NCI-H1930 (cell line): Measurements from ENCODE around the gene RFX5.
A peak's percentile ranks its signal among the peaks of the same experiment; 100 is the strongest.
"Not testable (repeated sequence)": the region's sequence is repeated elsewhere in the genome, so short reads cannot be mapped to it uniquely, and the experiment has no call there.

Source experiments
- DNase-seq, 2 experiments: peaks; one replicate each; lab custom pipeline; 2025; lab: John Stamatoyannopoulos, UW

The RFX5 gene

DNA sequence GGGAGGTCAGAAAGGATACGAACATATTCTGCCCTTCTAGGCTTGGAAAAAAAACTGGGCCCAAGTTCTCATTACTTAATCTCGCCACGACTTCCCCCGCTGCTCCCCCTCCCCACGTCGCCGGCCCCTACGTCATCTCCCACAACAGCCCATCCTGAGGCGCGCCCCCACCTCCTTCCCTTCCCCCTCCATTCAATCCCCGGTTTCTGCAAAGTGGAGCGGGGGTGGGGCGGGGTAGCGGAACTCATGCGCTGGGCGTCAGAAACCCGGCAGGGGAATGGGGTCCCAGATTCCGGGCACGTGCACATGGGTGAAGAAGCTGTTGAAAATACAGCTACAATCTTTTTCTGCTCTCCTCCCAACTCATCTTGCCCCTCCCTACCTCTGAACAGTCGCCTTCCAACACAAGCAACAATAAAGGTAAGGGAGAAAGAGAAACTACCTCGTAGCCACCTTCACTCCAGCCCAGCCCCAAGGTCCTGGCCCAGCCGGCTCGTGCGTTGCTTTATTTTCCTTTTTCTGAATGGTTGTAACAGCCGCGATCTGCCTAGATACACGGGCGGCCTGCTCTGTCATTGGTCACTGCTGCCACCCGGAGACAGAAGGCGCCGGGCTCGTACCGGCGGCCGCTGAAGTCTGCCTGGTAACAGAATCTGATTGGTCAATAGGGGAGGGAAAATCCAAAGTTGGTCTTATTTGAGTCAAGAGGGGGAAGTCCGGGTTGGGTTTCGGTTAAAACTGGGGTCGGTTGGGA lies at the start of gene RFX5:
RFX5 (minus strand) TSS at position 484 of the 754 bp plus-strand sequence. CDS start 932 bp downstream, outside the sequence.
- peak; percentile 92 to 94 for DNase-seq

DNA sequence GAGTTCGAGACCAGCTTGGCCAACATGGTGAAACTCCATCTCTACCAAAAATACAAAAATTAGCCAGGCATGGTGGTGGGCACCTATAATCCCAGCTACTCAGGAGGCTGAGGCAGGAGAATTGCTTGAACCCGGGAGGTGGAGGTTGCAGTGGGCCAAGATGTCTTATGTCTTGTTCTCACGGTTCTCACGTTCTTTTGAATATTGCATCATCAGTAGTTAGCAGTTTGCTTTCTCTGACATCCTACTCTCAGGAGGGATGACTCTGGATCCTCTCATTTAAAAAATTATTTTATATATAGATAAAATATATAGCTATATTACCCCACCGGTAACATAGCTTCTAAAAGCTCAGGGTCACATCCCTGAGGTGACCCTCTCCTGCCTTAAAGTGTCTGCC lies 49.2 kb upstream of the RFX5 start:
- not testable (repeated sequence) for DNase-seq

DNA sequence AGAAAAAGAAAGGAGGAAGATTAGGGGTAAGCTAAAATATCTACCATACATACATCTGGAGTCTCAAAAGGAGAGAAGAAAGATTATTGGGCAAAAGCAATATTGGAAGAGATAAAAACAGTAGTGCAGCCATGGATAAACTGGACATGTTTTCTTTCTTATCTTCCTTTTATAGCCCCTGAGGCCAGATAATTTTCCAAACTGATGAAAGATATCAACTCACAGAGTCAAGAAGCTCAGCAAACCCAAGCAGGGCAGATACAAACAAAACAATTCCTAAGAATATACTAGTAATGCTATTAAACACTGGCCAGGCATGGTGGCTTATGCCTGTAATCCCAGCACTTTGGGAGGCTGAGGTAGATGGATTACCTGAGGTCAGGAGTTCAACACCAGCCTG lies 46.5 kb upstream of the RFX5 start:
- DNase-seq, result no peak

DNA sequence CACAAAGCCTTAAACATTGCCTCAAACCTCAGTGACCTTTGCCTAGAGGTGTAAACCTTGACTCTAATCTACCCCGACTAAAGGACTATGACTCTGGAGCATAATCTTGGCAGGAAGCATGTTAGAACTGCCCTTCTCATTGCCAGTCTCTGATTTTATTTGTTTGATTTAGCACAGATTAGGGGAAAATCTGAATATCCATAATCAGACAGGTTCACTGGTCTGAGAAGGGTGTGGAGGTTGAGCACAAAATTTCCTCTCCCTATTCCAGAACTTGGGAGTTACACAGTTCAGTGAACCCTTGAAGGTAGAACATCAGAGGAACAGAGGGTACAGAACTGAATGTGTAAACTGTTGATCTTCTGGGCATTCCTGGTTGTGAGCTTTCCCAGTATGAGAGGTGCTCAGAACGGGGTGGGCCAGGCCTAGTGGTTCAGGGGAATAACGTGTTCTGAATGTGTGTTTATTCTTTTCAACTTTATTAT lies 44.1 kb upstream of the RFX5 start:
- DNase-seq, result no peak

DNA sequence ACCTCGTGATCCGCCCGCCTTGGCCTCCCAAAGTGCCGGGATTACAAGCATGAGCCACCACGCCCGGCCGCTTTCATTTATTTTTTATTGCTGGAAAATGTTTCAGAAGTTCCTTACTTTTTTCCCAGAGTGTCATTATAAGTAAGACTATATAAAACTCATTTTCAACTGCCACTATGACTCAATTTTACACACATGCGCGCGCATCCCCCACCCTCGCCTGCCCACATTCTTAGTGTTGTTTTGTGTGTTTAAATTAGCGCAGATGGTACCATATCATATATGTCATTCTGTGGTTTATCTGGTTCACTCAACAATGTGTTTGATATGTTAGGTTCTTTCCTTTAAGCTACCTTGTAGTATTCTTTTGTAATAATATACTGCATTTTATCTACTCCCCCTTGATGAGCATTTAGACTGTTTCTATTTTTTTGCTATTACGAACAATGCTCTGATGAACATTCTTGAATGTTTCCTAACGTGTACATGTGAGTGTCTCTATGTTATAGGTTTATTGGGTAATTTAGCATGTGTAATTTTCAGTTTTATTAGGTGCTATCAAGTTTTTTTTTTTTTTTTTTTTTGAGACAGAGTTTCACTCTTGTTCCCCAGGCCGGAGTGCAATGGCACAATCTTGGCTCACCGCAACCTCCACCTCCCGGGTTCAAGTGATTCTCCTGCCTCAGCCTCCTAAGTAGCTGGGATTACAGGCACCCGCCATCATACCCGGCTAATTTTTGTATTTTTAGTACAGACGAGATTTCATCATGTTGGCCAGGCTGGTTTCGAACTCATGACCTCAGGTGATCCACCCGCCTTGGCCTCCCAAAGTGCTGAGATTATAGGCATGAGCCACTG lies 43.4 kb upstream of the RFX5 start:
- not testable (repeated sequence) for DNase-seq

DNA sequence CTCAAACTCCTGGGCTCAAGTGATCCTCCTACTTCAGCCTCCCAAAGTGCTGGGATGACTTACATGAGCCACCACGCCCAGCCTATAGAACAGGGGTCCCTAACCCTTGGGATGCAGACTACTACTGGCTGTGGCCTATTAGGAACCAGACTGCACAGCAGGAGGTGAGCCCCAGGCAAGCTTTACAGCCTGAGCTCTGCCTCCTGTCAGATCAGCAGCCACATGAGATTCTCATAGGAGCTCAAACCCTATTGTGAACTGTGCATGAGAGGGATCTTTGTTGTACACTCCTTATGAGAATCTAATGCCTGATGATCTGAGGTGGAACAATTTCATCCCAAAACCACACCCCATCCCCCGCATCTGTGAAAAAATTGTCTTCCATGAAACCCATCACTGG lies 39.0 kb upstream of the RFX5 start:
- DNase-seq, result no peak

DNA sequence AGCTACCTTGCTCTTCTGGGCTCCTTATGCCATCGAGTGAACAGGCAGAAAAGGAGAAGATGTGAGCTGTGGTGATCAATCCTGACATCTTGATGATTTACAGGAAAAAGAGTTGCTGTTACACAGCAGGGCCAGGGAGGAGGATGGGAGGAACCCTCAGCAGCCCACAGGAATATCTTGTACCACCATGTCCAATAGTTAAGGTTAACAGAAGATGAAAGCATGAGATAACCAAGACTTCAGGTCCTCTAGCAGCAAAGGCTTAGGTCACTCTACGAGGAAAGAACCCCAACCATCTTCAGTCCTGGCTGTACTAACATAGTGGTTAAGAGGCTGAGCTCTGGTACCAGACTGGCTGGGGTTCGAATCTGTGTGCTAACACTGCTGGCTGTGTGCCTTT lies 37.5 kb upstream of the RFX5 start:
- no peak for DNase-seq

DNA sequence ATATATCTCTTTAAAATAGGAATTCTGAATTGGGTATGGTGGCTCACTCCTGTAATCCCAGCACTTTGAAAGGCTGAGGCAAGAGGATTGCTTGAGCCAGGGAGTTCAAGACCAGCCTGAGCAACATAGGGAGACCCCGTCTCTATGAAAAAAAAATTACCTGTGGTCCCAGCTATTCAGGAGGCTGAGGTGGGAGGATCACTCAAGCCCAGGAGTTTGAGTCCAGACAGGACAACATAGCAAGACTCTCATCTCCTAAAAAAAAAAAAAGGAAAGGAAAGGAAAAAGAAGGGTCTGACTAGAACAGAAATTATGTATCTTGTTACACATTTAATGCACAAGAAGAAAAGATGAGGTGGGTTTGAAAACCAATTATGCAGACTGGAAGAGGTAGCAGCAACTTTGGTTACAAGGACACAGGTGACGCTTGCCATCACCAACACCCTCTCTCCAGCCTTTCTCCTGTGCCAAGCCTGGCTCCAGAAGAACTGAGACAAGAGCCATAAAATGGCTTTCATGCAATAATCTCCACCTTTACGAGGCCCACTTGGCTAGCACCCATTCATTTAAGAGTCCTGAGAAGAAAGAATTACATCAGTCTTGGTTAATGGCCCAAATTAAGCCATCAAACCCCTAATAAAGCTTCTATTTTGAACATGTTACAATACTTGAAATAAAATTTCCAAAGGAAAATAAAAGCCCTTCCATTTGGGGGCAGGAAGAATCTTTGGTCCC lies 30.3 kb upstream of the RFX5 start:
- DNase-seq, result no peak

DNA sequence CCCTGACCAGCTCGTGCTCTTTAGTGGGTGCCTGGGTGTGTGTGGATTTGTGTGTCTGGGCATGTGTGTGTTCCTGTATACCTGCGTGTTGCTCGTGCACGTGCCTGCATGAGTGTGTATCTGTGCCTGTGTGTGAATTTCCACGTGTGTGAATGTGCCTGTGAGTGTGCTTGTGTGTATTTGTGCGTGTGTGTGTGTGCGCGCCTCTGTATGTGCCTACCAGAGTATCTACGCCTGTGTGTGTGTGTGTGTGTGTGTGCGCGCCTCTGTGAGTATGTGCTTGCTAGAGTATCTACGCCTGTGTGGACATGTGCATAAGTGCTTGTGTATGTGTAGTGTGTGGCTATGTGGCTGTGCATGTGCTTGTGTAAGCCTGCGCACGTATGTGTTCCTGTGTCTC lies 26.1 kb upstream of the RFX5 start:
- no peak for DNase-seq

DNA sequence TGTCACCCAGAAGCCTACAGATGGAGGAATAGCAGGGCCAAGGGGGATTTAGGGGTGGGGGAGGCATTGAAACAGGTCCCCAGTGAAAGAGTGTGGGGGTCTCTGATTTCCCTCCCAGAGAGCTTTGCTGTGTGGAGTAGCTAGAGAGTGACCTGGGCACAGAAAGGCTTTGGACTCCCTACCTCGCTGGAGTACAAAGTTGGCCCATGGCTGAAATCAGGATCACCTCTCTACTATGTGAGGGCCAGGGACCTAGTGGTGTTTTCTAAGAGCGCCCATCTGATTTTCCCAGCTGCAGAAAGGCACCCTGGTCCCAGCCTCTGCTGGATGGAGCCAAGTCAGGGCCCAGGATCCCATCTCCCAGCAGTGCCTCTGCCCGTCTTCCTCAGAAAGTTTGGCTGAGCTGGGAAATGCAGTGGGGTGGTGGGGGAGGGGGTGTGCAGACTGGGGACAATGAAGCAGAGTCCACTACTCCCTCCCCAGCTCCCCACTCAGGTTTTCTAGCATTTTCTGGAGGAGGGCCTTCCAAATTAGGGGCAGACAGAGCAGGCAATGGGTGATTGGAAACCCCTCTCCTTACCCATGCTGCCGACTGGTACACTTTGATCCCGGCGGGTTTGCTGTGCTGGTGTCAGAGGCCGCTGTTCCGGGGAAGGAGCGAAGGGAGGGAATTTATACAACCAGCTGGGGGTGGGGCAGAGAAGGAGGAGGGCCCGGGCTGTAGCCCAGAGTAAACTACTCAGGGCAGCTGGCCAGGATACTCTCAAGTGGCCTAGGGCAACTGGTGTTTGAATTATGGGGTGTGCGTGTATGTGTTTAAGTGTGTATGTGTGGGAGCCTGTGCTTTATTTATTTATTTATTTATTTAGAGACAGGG lies 25.2 kb upstream of the RFX5 start, which contains the start of gene SELENBP1:
SELENBP1 (minus strand) TSS at position 648 of the 877 bp plus-strand sequence; CDS start at position 584, 64 bp downstream.
- no peak for DNase-seq

DNA sequence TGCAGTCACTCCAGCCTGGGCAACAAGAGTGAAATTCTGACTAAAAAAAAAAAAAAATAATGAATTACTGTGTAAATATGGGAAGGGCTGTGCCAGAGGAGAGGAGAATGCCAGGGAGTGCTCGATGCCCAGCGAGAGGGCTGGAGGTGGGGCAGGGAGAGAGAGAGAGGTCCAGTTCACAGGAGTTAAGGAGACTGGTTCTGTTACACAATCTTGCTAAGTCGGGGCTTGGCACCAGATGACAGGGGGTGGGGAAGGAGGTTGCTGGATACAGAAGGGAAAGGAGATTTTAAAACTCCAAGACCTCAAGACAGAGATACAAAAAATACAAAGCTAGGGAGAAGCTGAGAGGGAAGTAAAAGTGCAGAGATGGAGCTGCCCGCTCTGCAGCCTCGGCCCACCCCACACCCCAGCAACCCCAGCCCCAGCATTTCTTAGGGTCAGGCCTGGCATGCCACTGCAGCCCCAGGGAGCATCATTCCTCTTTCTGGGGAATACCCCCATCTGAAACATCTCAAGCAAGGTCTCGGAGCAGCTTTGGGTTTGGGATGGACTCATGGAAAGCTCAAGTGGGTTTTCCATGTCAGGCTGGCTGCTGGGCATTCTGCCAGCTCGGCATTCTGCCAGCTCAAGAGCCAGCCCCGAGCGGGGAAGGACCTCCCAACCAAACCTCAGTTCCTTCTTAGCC lies 24.5 kb upstream of the RFX5 start:
- no peak for DNase-seq

DNA sequence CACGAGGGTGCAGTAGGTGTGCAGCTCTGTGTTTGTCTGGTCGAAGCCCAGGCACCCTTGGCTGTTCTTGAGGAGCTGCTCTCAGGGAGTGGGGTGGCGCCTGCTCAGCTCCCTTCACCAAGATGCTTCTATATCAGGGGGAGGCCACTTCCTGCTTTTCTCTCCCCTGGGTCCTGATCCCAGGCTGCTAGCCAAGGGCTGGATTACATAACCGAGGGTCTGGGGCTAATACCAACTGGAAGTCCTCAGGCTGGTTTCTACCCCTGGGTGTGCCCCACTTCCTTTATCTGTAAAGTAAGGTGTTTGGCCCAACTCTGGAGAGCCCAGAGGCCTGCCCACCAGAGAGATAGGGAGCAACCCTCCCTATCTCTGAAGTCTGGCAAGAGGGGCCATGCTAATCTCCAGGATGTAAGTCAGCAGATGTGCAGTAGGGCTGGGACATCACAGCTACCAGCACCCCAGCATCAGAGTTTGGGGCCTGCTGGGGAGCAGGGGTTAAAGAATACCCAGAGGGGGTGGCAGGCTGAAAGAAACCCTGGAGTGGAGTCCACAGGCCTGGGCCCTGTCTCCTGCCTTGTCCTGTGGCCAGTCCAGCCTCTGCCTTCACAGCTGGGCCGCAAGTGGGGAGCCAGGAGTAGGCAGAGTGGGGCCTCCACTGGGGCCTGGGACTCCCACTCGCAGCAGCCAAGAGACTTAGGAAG lies 23.3 kb upstream of the RFX5 start:
- DNase-seq, result no peak

DNA sequence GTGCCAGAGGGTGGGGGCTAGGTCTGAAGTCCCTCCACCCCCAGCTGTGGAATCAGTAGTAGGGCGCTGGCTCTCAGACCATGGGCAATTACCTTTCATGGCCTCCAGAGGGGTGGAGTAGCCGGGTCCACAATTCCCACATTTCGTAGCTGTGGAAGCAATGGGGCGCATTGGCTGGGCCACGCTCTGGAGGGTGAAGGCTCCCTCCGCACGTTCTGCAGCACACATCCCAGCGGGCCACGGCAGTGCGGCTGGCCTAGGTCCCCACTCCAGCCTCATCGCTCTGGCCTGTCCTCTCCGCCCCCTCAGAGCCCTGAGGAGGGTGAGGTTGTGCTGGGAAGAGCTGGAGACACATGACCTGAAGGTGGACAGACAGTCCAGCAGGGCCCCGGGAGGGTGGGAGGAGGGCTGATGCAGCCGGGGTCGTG lies 22.6 kb upstream of the RFX5 start:
- DNase-seq, result no peak

DNA sequence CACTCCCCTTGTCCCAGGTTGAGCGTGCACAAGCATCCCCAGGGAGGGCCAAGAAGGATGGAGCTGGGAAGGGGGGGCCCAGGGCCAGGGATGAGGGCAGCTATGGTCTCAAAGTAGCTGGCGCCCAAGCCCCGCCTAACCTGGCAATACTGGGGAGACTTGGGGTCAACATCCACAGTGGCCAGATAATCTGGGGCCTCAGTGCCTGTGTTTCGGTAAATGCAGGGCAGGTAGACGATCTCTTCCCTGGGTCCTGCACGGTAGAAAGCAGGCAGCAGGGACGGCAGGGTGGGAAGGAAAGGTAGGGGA lies 22.2 kb upstream of the RFX5 start:
- DNase-seq, result no peak

DNA sequence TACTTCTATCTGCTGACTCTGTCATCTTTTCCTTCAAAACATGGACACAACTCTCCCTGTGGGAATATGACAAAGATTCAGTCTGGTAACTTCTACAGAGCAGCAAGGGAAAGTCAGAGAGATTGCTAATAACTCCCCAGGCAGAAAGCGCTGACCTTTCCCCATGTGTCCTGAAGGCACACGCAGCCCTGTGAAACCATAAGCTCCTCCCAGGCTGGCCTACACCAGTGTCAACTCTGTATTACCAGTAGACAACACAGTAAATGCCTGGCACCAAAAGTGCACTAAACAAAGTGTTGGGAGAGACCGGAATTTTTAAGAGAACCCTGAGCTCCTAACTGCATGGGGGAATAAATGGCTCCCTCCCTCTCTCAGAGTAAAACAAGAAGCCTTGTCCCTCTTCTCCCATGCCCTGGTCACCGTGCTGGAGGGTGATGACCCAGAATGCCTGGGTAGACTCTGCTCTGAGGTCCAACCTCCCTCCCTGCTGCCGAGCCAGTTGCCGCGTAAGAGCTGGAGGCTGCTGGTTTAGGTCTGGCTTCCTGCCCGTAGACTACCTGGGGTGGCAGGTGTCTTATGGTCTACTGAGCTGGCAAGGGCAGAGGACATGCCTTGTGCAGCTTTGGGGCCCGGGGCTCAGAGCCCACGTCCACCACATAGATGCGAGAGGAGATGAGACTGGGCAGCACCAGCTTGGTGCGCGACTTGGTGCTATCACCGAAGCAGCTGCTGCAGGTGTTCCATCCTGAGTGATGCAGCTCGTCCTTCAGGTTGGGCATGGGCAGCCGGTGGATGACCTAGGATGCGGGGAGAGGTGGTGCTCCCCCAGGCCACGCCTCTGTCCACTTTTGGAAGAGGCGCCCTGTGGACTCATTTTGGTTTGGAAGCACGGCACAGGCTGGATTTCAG lies 21.6 kb upstream of the RFX5 start:
- no peak for DNase-seq

DNA sequence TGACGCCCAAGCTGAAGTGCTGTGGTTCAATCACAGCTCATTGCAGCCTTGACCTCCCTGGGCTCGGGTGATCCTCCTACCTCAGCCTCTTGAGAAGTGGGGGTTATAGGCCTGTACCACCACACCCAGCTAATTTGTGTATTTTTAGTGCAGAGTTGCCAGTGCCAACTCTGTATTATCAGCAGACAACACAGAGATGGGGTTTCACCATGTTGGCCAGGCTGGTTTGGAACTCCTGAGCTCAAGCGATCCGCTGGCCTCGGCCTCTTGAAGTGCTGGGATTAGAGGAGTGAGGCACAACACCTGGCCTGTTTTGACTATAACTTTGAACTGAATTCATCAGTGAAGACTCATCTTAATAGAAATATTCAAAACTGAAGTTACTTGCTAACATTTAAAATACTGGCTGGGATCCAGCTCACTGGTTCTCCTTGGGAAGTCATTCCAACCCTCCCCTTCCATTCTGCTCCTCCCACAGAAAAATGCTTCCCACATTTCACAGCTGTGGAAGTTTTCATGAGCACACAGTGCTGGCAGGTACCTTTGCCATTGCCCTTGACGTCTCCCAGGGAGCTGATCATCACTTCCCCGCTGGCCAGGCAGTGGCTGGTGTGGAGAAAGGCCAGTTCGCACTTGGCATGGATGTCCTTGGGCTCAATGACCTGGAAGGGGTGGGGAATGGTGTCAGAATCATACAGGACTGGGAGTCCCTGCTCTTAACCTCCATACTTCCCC lies 20.8 kb upstream of the RFX5 start:
- no peak for DNase-seq

DNA sequence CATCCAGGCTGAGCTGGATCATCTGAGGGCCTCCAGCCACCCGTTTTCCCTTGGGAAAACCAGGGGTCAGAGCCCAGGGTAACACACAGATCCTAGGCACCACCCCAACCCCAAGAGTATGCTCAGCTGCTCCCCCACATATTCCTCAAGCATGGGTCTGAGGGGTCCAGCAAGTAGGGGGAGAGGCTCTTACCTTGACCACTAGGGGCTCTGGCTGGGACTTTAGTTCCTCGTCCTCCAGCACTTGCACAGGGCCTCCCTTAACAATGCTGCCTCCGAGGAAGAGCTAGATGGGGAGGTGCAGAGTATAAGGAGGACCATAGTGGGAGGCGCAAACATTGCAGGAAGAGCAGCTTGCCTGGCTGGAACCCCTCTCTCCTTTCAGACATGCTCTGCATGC lies 17.9 kb upstream of the RFX5 start:
- DNase-seq, result no peak
